Ishikawa (cell line): ENCODE results near the gene CUL2.

ENCODE experiments used
- CREB1 ChIP-seq: IDR thresholded peaks from 2 replicates; pipeline ENCODE4 v1.6.1; 2012; ENCODE audit warnings: low read depth
- EP300 ChIP-seq: IDR thresholded peaks from 2 replicates; pipeline ENCODE4 v1.6.1; 2012; ENCODE audit warnings: borderline replicate concordance
- RAD21 ChIP-seq: IDR thresholded peaks from 2 replicates; pipeline ENCODE4 v1.6.1; 2012; ENCODE audit warnings: low read depth
- TAF1 ChIP-seq: IDR thresholded peaks from 2 replicates; pipeline ENCODE4 v1.6.1; 2012; ENCODE audit warnings: low read depth, mild to moderate bottlenecking
- TCF12 ChIP-seq: IDR thresholded peaks from 2 replicates; pipeline ENCODE4 v1.6.1; 2012; ENCODE audit warnings: low read depth
- TEAD4 ChIP-seq: IDR thresholded peaks from 2 replicates; pipeline ENCODE4 v1.6.1; 2012
- YY1 ChIP-seq: IDR thresholded peaks from 2 replicates; pipeline ENCODE4 v1.6.1; 2012; ENCODE audit warnings: low read depth
- ZBTB7A ChIP-seq: IDR thresholded peaks from 2 replicates; pipeline ENCODE4 v1.6.1; 2012; ENCODE audit warnings: low read depth

GRCh38 chr10:35059481-35059880 lies 30.7 kb downstream of the CUL2 start:
- TF ChIP-seq YY1 (no peak), ZBTB7A (no peak), EP300 (no peak), RAD21 (no peak), TEAD4 (no peak), TAF1 (no peak), TCF12 (no peak), CREB1 (no peak)
